GM12873 (cell line): ENCODE results near the gene ADAMTS2.

ENCODE experiments used
- TF ChIP-seq, protein P1 (sequence below): IDR thresholded peaks from 2 replicates; pipeline ENCODE4 v1.5.1; 2012; ENCODE audit warnings: low read depth, mild to moderate bottlenecking, moderate library complexity, low read length, control low read depth; ENCODE audit not compliant: insufficient read depth; ENCODE audit errors: missing control alignments

Gene ADAMTS2

DNA sequence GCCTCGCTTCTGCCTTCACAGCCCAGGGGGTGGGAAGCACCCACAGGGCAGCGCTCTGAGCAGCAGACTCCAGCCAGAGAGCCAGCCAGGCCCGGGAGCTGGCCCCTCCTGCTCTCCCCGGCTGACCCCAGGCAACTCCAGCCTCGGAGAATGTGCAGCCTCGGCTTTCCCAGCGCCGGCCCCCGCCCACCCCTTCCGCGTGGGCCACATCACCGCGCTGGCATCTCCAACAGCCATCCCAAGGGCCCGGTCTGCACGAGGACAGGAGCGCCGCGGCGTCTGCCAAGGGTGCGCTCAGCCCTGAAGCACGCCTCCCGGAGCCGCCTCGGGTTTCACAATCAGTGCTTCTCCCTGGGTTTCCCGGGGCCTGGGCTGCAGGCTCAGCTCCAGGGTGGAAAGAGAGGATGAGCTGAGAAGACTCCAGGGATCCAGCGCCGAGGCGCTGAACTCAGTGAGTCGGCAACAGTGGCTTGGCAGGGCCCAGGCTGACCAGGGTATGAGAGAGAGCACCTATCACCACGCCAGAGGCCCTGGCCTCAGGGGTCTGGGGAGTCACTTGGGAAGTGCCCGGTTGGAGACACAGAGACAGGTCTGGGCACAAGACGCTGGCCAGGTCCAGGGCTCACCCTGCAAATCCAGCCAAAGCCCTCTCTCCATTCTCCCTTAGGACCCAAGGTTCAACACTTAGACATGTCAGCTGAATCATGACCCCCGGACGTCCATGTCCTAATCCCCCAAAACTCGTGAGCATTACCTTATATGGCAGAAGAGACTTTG is 79.6 kb downstream of the ADAMTS2 start:
- TF ChIP-seq, protein P1, sequence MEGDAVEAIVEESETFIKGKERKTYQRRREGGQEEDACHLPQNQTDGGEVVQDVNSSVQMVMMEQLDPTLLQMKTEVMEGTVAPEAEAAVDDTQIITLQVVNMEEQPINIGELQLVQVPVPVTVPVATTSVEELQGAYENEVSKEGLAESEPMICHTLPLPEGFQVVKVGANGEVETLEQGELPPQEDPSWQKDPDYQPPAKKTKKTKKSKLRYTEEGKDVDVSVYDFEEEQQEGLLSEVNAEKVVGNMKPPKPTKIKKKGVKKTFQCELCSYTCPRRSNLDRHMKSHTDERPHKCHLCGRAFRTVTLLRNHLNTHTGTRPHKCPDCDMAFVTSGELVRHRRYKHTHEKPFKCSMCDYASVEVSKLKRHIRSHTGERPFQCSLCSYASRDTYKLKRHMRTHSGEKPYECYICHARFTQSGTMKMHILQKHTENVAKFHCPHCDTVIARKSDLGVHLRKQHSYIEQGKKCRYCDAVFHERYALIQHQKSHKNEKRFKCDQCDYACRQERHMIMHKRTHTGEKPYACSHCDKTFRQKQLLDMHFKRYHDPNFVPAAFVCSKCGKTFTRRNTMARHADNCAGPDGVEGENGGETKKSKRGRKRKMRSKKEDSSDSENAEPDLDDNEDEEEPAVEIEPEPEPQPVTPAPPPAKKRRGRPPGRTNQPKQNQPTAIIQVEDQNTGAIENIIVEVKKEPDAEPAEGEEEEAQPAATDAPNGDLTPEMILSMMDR = no peak

DNA sequence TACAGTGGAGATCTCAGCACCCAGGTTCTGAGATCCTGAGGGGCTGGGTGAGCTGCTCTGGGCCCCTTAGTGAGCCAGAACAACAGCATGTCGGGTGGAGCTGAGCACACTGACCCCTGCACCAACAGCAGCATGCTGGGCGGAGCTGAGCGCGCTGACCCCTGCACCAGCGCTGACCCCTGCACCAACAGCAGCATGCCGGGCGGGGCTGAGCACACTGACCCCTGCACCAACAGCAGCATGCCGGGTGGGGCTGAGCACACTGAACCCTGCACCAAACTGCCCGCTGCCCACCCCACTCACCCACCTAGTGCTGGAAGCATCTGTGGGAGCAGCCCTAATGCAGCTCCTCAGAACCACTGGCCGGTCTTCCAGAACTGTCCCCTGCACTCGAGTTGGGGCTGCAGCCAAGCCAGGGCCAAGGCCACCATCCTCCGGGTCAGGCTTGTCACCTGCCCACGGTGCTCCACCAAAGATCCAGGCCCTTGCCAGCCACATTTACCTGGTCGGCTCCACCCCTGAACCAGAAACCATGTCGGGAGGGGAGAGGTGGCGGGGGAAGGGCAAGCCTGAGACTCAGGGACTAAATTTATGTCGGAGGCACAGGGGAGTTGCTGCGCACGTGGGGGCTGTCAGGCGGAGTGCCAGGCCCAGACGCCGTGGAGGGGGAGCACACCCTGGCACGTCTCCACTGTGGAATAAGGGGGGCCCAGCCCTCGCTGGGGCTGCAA is 80.3 kb downstream of the ADAMTS2 start:
- TF ChIP-seq, protein P1 = no peak

DNA sequence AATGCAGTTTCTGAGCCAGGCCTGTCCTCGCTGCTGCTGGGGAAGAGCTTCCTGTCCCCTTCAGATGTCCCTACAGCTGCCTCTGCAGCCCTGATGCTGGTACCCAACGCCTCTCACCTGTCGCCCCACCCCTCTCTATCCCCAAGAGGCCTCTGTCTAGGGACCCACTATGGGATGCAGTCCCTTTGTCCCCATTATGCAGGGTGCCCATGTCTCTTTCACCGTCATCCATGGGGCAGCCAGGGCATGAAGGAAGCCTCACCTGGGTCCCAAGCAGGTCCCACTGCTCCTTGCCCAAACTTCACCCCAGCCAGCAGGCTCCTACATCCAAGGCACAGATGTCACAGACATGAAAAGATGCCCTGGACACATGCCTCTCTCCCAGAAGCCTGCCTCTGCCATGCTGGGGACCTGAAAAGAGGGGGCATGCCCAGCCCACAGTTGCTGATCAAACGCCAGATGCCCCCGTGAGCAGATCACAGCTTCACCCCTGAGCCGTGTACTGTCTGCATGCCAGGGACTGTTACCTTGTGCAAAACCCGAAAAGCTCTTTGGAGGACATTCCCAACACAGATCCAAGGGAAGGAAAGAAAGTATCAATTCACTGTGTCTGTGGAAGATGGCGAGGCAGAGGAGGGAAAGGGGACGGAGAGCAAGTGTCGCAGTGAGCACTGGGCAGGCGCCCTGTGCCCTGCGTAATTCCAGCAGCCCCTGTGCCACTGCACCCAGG is 81.0 kb downstream of the ADAMTS2 start:
- TF ChIP-seq, protein P1 = no peak

DNA sequence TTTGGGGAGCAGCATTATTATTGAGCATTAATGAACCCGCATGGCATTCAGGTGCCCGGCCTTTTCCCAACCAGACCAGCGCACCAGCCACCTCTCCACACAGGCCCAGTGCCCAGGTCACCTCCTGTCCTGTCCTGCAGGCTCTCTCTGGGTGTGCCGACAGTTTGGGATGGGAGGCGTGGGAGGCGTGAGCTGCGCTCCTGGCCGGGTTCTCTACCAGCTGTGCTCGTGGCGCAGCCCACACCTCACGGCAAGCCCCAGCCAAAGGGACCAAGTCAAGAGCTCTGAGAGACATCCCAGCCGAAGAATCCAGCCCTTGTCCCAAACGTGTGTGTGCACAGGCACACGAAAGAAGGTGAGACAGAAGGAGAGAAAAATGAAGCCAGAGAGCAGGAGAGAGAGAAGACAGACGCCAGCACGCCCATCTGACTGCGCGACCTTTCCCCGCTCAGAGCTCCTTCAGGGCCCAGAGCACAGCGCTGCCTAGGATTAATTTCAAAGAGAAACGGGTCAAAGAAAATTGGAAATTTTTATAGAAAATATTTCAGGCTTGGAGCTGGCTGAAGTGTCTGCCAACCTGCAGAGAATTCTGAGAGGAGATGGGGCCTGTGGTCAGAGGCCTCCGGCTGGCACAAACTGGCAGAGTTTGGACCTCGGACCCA is 81.7 kb downstream of the ADAMTS2 start:
- TF ChIP-seq, protein P1 = no peak

DNA sequence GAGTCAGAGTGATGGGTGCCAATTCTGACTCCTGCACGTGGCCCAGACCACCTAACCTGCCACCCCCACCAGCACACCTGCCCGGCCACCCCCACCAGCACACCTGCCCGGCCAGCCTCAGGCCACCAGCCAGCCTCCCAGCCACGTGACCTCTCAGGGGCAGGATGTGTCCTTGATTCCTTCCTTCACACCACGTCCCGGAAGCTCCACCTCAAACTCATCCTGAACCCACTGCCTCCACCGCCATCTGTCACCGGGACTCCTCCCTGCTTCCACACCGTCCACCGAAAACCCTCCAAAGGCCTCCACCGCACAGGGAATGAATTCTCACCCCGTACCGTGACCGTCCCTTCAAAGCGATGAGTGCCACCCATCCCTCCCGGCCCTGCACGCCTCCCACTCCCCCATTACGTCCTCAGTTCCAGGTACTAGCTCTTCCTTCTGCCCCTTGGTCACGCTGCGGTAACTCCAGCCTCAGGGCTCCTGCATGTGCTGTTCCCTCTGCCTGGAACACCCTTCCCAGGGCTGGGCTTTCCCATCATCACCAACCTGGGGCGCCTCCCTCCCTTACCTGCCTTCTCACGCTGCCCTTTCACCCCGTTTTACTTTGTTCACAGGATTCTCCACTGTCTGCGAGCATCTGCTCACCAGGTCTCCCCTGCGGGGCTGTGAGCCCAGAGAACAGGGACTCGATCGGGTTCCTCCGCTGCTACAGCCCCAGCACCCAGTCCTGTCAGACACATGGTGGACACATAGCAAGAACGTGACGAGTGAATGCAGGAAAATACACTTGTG is 82.9 kb downstream of the ADAMTS2 start:
- TF ChIP-seq, protein P1 = no peak

- TF ChIP-seq, protein P1 = no peak
Observed at GRCh38 chr5:179261301-179262125, 83.7 kb downstream of the ADAMTS2 start.
